Fibroblast of the aortic adventitia (primary cell): ENCODE results near the gene PPM1B. TPM values are rescaled to one million over a fixed set of nuclear protein-coding genes. Genes with fewer than 3 reads are reported as not detected.

Experiments
- DNase-seq: peaks from one replicate; pipeline ENCODE4 v3.0.0-alpha.2; 2010; ENCODE audit warnings: low read depth
- H3K4me3 ChIP-seq: 2 replicates; pipeline ENCODE4 v1.5.1; 2011; ENCODE audit warnings: low read depth, mild to moderate bottlenecking, control low read depth, low read length, moderate library complexity
- small RNA-seq: library from RNA; depleted of rRNA; stranded (forward); fragments of <200 nt; gene quantifications from one replicate; pipeline ENCODE3, GENCODE V24; 2012
- total RNA-seq: library from RNA; depleted of rRNA; stranded (reverse); fragments of >200 nt; gene quantifications from 2 replicates; pipeline ENCODE4 v1.2.3, GENCODE V29; 2012; ENCODE audit warnings: low replicate concordance
- TF ChIP-seq, protein P1 (sequence below): IDR thresholded peaks from 2 replicates; pipeline ENCODE4 v1.5.1; 2011; ENCODE audit warnings: mild to moderate bottlenecking, low read length, control low read depth, inconsistent platforms; ENCODE audit not compliant: insufficient read depth

PPM1B gene
- total RNA-seq, 1 donor, result 30.0 TPM

DNA sequence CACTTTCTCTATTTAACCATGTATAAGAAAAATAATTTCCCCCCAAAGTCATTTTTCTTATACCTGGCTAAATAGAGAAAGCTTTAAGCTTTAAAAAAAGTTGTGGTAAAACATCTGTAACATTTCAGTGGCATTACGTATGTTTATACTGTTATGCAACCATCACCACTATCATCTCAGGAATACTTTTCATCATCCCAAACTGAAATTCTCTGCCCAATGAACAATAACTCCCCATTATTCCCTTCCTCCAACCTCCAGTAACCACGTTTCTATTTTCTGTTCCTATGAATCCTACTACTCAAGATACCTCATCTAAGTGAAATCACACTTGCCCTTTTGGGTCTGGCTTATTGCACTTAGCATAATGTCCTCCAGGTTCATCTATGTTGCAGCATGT, 104.9 kb downstream of the PPM1B start:
- TF ChIP-seq, protein P1, sequence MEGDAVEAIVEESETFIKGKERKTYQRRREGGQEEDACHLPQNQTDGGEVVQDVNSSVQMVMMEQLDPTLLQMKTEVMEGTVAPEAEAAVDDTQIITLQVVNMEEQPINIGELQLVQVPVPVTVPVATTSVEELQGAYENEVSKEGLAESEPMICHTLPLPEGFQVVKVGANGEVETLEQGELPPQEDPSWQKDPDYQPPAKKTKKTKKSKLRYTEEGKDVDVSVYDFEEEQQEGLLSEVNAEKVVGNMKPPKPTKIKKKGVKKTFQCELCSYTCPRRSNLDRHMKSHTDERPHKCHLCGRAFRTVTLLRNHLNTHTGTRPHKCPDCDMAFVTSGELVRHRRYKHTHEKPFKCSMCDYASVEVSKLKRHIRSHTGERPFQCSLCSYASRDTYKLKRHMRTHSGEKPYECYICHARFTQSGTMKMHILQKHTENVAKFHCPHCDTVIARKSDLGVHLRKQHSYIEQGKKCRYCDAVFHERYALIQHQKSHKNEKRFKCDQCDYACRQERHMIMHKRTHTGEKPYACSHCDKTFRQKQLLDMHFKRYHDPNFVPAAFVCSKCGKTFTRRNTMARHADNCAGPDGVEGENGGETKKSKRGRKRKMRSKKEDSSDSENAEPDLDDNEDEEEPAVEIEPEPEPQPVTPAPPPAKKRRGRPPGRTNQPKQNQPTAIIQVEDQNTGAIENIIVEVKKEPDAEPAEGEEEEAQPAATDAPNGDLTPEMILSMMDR, result no peak
- peak; percentile 25 for DNase-seq

GRCh38 chr2:44275927-44276303, 107.2 kb downstream of the PPM1B start:
- no peak overlapping the region for H3K4me3 ChIP-seq
- DNase-seq, result peak; percentile 30
- TF ChIP-seq, protein P1, result no peak

More for the DNA sequence above, 104.9 kb downstream of the PPM1B start:
- no peak overlapping the region for H3K4me3 ChIP-seq

DNA sequence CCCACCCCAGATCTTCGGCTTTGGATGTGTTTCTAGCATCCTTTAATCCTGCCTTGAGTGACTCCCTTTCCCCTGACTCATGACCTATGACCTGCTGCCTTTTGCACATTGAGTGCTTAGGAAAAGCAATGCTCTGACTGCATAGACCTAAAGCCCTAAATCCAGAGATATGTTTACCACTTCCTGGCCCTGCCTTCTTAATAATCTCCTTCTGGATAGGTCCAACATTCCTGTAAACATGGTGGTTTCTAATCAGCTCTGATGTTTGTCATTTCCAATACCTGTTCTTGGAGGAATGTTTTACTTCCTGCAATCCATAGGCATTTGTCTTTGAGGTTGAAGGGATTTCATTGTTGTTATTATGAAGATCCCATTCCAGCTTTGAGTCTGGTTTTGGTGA, 108.9 kb downstream of the PPM1B start:
- no peak for DNase-seq
- TF ChIP-seq, protein P1, result no peak
- no peak overlapping the region for H3K4me3 ChIP-seq

DNA sequence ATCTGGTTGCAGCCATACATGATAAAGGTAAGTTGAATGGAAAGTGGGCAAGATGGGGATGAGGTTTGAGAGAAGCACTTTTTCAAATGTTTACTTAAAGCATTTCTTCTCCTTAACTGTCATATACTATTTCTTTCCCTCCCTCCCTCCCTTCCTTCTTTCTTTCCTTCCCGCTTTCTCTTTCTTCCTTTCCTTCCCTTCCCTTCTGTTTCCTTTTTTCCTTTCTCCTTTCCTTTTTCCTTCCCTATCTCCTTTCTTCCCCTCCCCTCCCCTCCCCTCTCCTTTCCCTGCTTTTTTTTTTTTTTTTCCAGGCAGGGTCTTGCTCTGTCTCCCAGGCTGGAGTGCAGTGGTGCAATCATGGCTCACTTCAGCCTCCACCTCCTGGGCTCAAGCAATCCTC, 112.2 kb downstream of the PPM1B start:
- H3K4me3 ChIP-seq, result no peak overlapping the region
- TF ChIP-seq, protein P1, result no peak
- no peak for DNase-seq

Small RNAs within 50 kb of the gene (small RNA-seq; reads per million reads assigned to genes)
- gene RNU6-566P, result not detected

Other genes starting within 250 kb of the PPM1B start
- gene LRPPRC, start 172.9 kb upstream of the PPM1B start, total RNA-seq, result 64.1 and 106 TPM in 2 replicates
- not detected in 2 replicates for gene SLC3A1, start 106.6 kb downstream of the PPM1B start, total RNA-seq
- 31.3 and 78.4 TPM in 2 replicates for gene PREPL, start 192.6 kb downstream of the PPM1B start, total RNA-seq
- gene CAMKMT, start 193.1 kb downstream of the PPM1B start, total RNA-seq, result 8.7 and 15.0 TPM in 2 replicates